ENCODE results near the gene GAS1. TPM values are rescaled to one million over a fixed set of nuclear protein-coding genes. Genes with fewer than 3 reads are reported as not detected.

The GAS1 gene
- polyA plus RNA-seq, 4 donors: 43.5 to 67.8 (median 49.9) TPM

DNA sequence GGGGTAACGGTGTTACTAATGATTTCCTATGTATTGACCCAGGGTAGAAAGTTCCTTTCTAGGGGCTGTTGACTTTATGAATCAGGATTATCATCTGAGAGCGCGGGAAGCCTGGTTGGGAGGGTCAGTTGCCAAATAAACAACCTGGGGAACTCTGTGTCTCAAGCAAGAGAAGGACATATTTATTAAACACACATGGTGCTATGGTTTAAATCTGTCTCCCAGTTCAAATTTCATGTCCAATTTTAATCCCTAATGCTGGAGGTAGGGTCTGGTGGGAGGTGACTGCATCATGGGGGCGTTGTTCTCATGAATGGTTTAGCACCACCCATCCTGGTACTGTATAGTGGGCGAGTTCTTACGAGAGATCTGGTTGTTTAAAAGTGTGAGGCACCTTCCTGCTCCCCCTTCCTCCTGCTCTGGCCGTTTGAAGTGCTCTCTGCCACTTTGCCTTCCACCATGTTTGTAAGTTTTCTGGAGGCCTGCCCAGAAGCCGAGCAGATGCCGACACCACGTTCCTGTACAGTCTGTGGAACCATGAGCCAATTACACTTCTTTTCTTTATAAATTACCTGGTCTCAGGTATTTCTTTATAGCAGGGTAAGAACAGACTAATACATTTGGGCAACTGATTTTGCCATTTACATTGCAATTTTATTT, 19.7 kb upstream of the GAS1 start:
- no peak for DNase-seq (ENCODE audit: low read depth in 4 of 4, low spot score in 2 of 4)

DNA sequence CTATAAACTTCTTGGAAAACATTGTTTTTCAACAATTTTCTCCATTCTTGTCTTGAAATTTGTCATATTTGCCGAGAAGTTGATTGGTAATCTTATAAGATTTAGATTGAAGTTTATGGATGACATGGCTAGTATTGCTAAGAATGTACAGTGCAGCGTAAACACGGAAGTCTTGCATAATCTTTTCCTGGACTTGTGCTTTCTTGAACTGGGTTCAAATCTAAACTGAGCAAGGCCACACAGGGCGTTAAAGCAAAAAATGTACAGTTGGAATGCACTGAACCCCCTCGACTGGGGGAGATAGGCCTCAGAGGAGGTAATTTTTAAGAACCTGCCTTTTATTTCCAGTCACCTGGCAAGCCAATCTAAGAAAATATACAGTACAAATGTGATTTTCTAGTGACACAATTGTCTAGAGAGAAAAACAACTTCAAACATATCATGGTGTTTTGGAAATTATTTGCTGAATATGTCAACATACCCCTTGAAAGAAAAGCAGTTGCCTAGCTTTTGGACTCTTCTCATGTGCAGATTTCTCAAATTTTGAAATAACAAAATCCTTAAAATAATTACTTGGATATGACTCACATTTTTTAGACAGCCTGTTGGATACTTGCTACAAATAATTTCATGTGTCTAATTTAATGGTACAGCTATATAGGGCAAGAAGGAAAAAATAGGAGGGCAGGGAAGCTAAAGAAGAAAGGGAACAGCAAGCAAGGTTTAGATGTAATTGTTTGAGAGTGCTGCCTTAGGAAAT, 18.5 kb upstream of the GAS1 start:
- DNase-seq (ENCODE audit: low read depth in 4 of 4, low spot score in 2 of 4): no peak

DNA sequence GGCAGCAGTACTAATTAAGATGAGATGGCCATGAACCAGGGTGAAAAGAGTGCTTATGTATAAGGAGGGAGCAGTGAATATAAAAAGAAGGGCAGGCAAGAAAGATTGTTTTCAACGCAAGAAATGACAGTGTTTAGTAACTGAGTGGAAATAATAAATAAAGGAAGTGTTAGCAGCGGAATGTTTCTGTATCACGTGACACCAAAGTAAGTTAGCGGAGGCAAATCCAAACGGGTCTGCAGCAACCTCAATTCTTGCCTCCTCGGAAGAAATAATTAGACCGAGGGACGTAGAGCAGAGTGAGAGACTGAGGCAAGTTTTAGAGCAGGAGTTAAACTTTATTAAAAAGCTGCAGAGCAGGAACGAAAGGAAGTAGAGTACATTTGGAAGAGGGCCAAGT, 15.4 kb upstream of the GAS1 start:
- DNase-seq (ENCODE audit: low read depth in 4 of 4, low spot score in 2 of 4): no peak

DNA sequence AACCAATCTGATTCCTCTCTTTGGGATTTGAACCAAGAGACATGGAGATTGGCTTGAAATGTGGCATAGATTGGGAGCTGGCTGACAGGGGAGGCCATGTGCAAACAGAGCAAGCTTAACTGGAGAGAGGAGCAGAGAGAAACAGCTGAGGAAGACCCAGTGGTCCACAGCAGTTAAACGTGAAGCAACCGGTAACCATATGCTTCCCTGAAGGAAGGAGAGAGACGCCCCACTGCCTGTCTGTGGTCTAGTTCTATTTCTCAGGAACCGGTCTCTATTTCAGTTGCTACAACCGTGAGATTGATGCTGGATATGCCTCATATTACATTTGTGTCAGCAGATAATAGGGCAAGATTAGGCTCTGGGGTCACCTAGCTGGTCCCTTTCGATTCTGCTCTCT, 13.6 kb upstream of the GAS1 start:
- no peak for DNase-seq (ENCODE audit: low read depth in 4 of 4, low spot score in 2 of 4)

GRCh38 chr9:86958203-86958602, 10.9 kb upstream of the GAS1 start:
- no peak for DNase-seq (ENCODE audit: low read depth in 4 of 4, low spot score in 2 of 4)

- no peak for DNase-seq (ENCODE audit: low read depth in 4 of 4, low spot score in 2 of 4)
These were observed 8.3 kb upstream of the GAS1 start for GRCh38 chr9:86955561-86955960.

DNA sequence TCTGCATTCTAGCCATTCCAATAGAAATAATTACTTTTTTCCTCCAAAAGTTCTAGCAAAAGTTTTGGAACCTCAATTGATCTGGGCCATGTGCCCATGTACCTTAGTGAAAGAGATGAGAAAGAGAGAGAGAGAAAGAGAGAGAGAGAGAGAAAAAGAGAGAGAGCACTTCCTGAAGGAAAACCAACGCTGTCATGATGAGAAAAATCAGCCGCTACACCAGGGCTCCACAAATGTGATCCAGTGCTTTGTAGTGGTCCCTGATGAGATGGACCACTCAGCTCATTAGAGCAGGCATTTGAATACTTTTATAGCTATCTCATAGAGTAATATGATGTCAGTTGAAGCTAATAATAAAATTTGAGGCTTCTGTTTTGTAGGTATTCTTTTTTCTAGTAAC, 7.7 kb upstream of the GAS1 start:
- DNase-seq (ENCODE audit: low read depth in 4 of 4, low spot score in 2 of 4): no peak

DNA sequence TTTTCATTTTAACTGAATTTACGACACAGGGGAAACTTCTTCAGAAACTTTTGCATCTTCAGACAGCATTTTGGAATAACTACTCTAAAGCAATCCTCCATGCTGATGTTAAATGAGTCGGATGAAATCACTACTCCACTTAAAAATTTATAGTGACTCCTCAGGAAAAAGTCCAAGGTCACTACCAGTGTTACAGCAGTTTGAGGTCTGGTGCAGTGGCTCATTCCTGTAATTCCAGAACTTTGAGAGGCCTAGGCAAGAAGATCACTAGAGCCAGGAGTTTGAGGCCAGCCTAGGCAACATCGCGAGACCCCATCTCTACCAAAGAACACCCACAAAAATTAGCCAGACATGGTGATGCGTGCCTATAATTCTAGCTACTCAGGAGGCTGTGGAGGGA, 5.9 kb upstream of the GAS1 start:
- DNase-seq (ENCODE audit: low read depth in 4 of 4, low spot score in 2 of 4): no peak

GRCh38 chr9:86948074-86948929, 996 bp upstream of the GAS1 start:
- peak; percentile 70 to 86 (median 82) for DNase-seq (ENCODE audit: low read depth in 4 of 4, low spot score in 2 of 4)

GRCh38 chr9:86946201-86947145, 833 bp downstream of the GAS1 start:
- peak in 1 of 4 donors; percentile 36 for DNase-seq (ENCODE audit: low read depth in 4 of 4, low spot score in 2 of 4)

DNA sequence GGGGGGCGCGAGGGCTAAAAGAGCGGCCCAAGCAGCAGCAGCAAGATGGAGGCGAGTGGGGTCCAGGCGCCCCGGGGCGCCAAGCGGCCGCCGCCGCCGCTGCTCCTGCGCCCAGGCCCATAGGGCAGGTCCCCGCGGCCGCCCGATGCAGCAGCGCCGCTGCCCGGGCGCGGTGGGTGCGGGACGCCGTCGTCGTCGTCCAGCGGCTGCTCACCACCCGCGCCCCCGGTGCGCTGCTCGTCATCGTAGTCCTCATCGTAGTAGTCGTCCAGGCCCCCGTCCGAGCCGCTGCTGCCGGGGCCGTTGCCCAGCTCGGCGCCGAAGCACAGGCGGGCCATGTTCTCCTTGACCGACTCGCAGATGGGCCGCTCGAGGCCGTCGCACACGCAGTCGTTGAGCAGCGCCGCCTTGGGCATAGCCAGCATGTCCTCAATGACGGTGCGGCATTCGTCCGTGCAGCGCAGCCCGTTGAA, 1.5 kb downstream of the GAS1 start:
- no peak for DNase-seq (ENCODE audit: low read depth in 4 of 4, low spot score in 2 of 4)

- no peak for DNase-seq (ENCODE audit: low read depth in 4 of 4, low spot score in 2 of 4)
These were observed 2.2 kb downstream of the GAS1 start for GRCh38 chr9:86944796-86945727.

DNA sequence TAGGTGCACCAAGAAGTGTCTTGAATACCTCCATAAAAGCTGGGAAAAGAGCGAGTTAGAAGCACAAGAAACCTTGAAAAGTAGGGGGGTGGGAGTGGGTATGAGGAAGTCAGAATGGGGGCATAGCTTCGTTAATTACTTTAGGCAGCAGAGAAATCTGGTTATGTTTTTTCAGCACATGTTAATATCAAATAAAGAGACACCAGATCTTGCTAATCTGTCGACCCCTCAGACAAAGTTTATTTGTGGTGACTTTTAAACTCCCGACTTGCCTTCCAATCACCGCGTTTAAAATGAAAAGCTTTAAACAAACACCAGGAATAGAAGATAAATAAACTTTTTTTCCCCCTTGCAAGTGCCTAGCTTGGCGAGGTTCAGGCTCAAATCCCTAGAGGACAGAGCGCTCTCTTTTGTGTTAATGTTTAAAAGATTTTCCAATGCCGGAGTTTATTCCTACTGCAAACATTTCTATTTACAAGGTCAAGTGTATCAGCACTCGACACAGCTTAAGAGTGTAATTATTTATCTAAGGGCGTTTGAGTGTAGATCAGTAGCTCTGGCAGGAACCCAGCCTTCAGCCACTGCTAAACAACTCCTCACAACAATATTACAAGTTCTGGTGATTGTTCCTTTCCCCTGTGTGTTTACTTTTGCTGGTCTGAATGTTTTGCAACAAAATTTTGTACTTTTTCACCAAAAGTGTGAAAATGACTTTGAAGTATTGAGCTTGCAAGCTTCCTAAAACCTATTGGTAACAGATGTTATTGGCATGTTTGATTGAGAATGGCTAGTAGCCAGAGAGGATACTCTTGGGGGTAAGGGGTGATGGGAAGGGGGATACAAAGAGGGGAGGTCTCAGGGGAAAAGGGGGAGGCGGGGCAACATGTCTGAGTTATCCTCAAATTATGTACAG, 3.8 kb downstream of the GAS1 start:
- DNase-seq (ENCODE audit: low read depth in 4 of 4, low spot score in 2 of 4): peak in 1 of 4 donors; percentile 43

- peak in 2 of 4 donors; percentile 40 to 53 for DNase-seq (ENCODE audit: low read depth in 4 of 4, low spot score in 2 of 4)
These were observed 4.8 kb downstream of the GAS1 start for GRCh38 chr9:86942281-86943200.

DNA sequence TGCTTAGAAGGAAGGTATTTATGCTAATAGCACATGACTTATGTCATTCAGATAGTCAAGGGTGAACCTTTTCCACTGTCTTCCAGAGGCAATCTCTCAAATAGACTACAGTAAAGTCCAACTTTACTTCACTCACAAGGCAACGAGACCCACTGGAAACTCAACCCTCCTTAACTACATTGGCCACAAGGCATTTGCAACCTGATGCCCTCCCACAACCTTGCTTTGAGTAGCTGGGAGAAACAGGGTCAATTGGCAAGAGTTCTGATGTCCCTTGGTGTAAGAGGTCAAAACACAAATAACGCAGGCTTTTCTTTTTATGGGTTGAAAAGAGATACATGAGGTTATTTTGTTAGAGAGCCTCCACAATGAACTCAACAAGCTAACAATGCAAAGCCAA, 6.1 kb downstream of the GAS1 start:
- DNase-seq (ENCODE audit: low read depth in 4 of 4, low spot score in 2 of 4): no peak

GRCh38 chr9:86940774-86941173, 6.5 kb downstream of the GAS1 start:
- DNase-seq (ENCODE audit: low read depth in 4 of 4, low spot score in 2 of 4): no peak

GRCh38 chr9:86939891-86940290, 7.4 kb downstream of the GAS1 start:
- DNase-seq (ENCODE audit: low read depth in 4 of 4, low spot score in 2 of 4): no peak

Measured in left renal cortex interstitium (tissue), 4 donors.